WI38 (cell line): Measurements from ENCODE around the gene ERBIN.
A peak's percentile ranks its signal among the peaks of the same experiment; 100 is the strongest.

ENCODE experiments used
- H3K4me3 ChIP-seq: 2 replicates; pipeline ENCODE4 v1.5.1; 2011; ENCODE audit warnings: low read depth, mild to moderate bottlenecking, control low read depth, low read length
- TF ChIP-seq, protein P1 (sequence below): IDR thresholded peaks from 2 replicates; pipeline ENCODE4 v1.5.1; 2012; ENCODE audit warnings: low read depth, mild to moderate bottlenecking, control low read depth, low read length

Gene ERBIN

GRCh38 chr5:65919773-65920172 is 6.6 kb upstream of the ERBIN start:
- TF ChIP-seq, protein P1, sequence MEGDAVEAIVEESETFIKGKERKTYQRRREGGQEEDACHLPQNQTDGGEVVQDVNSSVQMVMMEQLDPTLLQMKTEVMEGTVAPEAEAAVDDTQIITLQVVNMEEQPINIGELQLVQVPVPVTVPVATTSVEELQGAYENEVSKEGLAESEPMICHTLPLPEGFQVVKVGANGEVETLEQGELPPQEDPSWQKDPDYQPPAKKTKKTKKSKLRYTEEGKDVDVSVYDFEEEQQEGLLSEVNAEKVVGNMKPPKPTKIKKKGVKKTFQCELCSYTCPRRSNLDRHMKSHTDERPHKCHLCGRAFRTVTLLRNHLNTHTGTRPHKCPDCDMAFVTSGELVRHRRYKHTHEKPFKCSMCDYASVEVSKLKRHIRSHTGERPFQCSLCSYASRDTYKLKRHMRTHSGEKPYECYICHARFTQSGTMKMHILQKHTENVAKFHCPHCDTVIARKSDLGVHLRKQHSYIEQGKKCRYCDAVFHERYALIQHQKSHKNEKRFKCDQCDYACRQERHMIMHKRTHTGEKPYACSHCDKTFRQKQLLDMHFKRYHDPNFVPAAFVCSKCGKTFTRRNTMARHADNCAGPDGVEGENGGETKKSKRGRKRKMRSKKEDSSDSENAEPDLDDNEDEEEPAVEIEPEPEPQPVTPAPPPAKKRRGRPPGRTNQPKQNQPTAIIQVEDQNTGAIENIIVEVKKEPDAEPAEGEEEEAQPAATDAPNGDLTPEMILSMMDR = no peak
- no peak overlapping the region for H3K4me3 ChIP-seq

GRCh38 chr5:65923339-65923738 is 3.0 kb upstream of the ERBIN start:
- H3K4me3 ChIP-seq = no peak overlapping the region
- TF ChIP-seq, protein P1 = no peak

- TF ChIP-seq, protein P1 = no peak
- H3K4me3 ChIP-seq = peak overlapping the region; percentile 70
These were observed 1.9 kb upstream of the ERBIN start for GRCh38 chr5:65924366-65925043.

GRCh38 chr5:65925044-65925600 is 1.3 kb upstream of the ERBIN start:
- TF ChIP-seq, protein P1 = no peak

GRCh38 chr5:65925601-65926275 is 637 bp upstream of the ERBIN start:
- TF ChIP-seq, protein P1 = no peak
- peak overlapping the region; percentile 94 for H3K4me3 ChIP-seq

More at GRCh38 chr5:65925044-65925600, 1.3 kb upstream of the ERBIN start:
- H3K4me3 ChIP-seq = peak overlapping the region; percentile 70

GRCh38 chr5:65926893-65927292 is 518 bp downstream of the ERBIN start:
- peak overlapping the region; percentile 94 for H3K4me3 ChIP-seq
- TF ChIP-seq, protein P1 = no peak
